HCT116 (cell line): ENCODE results near the gene GRIN2C. TPM values are rescaled to one million over a fixed set of nuclear protein-coding genes. Genes with fewer than 3 reads are reported as not detected.

ENCODE experiments used
- ATAC-seq: fragments of 200-7000 bp; cut with Tn5 transposase; 2 replicates; pipeline ENCODE4 v1.9.1; 2020; ENCODE audit warnings: mild to moderate bottlenecking, moderate library complexity
- BruUV-seq: library from RNA; stranded (reverse); fragments of 400-500 nt; replicated peaks from 2 replicates; lab custom pipeline; 2021; lab: Mats Ljungman, UMichigan
- CTCF ChIA-PET: fragments of 300-600 bp; sonication (Branson Sonifier 250); formaldehyde crosslinking; loops from one replicate; lab custom pipeline; 2021; ENCODE audit warnings: antibody characterized with exemption; lab: Charles Lee
- POLR2A ChIA-PET: fragments of 300-600, 350-600 bp; sonication (Branson Sonifier 250); formaldehyde crosslinking; loops from one replicate; lab custom pipeline; 2021; ENCODE audit warnings: antibody characterized with exemption; lab: Charles Lee
- RAD21 ChIA-PET, 2 experiments: fragments of 300-600 bp; sonication (Branson Sonifier 250); formaldehyde crosslinking; loops; one replicate each; lab custom pipeline; 2023; ENCODE audit warnings: low total read pairs in 2 of 2; ENCODE audit not compliant: uncharacterized antibody in 2 of 2, unreplicated experiment in 2 of 2, low non-redundant PET in 1 of 2; lab: Charles Lee
- DNase-seq: peaks from one replicate; pipeline ENCODE4 v3.0.0-alpha.2; 2010; ENCODE audit warnings: low read depth, low spot score
- H2AFZ ChIP-seq: fragments of 200-600 bp; shearing (Covaris generic), sonication (generic); 2 replicates; pipeline ENCODE4 v1.6.1; 2017; ENCODE audit warnings: low read depth, mixed run types, mixed read lengths, antibody characterized with exemption, low read length; ENCODE audit not compliant: poor library complexity, severe bottlenecking
- H3K27ac ChIP-seq: 2 replicates; pipeline ENCODE4 v1.5.1; 2012; ENCODE audit warnings: low read depth, low read length
- H3K27me3 ChIP-seq: fragments of 200-600 bp; sonication (generic); 2 replicates; pipeline ENCODE4 v1.6.1; 2016; ENCODE audit warnings: mixed run types, low read length, mixed read lengths; ENCODE audit not compliant: insufficient read depth
- H3K36me3 ChIP-seq, 2 experiments: fragments of 200-500 bp in 1 of 2; fragments of 200-600 bp in 1 of 2; sonication (Bioruptor generic) in 1 of 2; sonication (generic) in 1 of 2; 2 replicates each; pipeline versions ENCODE4 v1.5.1 to v1.6.1; 2014 to 2016; ENCODE audit warnings: low read length in 2 of 2, inconsistent platforms in 1 of 2, mixed read lengths in 1 of 2, mixed run types in 1 of 2; ENCODE audit not compliant: insufficient read depth in 2 of 2, control insufficient read depth in 1 of 2
- H3K4me1 ChIP-seq, 2 experiments: fragments of 200-600 bp in 1 of 2; sonication (generic) in 1 of 2; 2 replicates each; pipeline versions ENCODE4 v1.5.1 to v1.6.1; 2012 to 2017; ENCODE audit warnings: low read length in 2 of 2, inconsistent platforms in 1 of 2, mild to moderate bottlenecking in 1 of 2, mixed read lengths in 1 of 2, mixed run types in 1 of 2, moderate library complexity in 1 of 2; ENCODE audit not compliant: insufficient read depth in 2 of 2, control insufficient read depth in 1 of 2
- H3K4me2 ChIP-seq: fragments of 200-600 bp; sonication (generic); 2 replicates; pipeline ENCODE4 v1.6.1; 2017; ENCODE audit warnings: mixed run types, low read length, mixed read lengths
- H3K4me3 ChIP-seq, 2 experiments: fragments of 200-600 bp in 1 of 2; sonication (generic) in 1 of 2; replicated peaks in 1 of 2; 2 replicates each; pipeline ENCODE4 v1.5.1; 2011 to 2016; ENCODE audit warnings: low read length in 2 of 2, control low read depth in 1 of 2, low read depth in 1 of 2, mild to moderate bottlenecking in 1 of 2, mixed read lengths in 1 of 2, mixed run types in 1 of 2
- H3K79me2 ChIP-seq: fragments of 200-600 bp; sonication (generic); 2 replicates; pipeline ENCODE4 v1.6.1; 2017; ENCODE audit warnings: mild to moderate bottlenecking, mixed run types, low read length, moderate library complexity, mixed read lengths; ENCODE audit not compliant: insufficient read depth
- H3K9ac ChIP-seq: fragments of 200-600 bp; sonication (generic); 2 replicates; pipeline ENCODE4 v1.6.1; 2016; ENCODE audit warnings: low read length, mixed read lengths
- H3K9me2 ChIP-seq: fragments of 200-600 bp; sonication (generic), shearing (Covaris generic); 2 replicates; pipeline ENCODE4 v1.6.1; 2017; ENCODE audit warnings: mixed run types, mild to moderate bottlenecking, moderate library complexity; ENCODE audit not compliant: insufficient read depth
- H3K9me3 ChIP-seq, 2 experiments: fragments of 200-500 bp in 1 of 2; fragments of 200-600 bp in 1 of 2; sonication (Bioruptor generic) in 1 of 2; sonication (generic) in 1 of 2; 2 replicates each; pipeline ENCODE4 v1.6.1; 2014 to 2017; ENCODE audit warnings: low read length in 2 of 2, mixed read lengths in 2 of 2, inconsistent platforms in 1 of 2, low read depth in 1 of 2, mild to moderate bottlenecking in 1 of 2, mixed run types in 1 of 2, moderate library complexity in 1 of 2; ENCODE audit not compliant: control insufficient read depth in 1 of 2, insufficient read depth in 1 of 2
- H4K20me1 ChIP-seq: fragments of 200-600 bp; sonication (generic), shearing (Covaris generic); 2 replicates; pipeline ENCODE4 v1.6.1; 2017; ENCODE audit warnings: mixed run types, mild to moderate bottlenecking, moderate library complexity; ENCODE audit not compliant: insufficient read depth
- EGR1 ChIP-seq: IDR thresholded peaks from 2 replicates; pipeline ENCODE4 v1.6.1; 2012; ENCODE audit warnings: low read depth
- ELF1 ChIP-seq: IDR thresholded peaks from 2 replicates; pipeline ENCODE4 v1.6.1; 2012; ENCODE audit warnings: low read depth, borderline replicate concordance
- EZH2 ChIP-seq: fragments of 200-600 bp; sonication (generic); IDR thresholded peaks from 2 replicates; pipeline ENCODE4 v1.6.1; 2017; ENCODE audit warnings: antibody characterized with exemption, mixed run types
- EZH2phosphoT487 ChIP-seq: fragments of 200-600 bp; IDR thresholded peaks from 2 replicates; pipeline ENCODE4 v1.6.1; 2018; ENCODE audit warnings: antibody characterized with exemption, borderline replicate concordance
- FOSL1 ChIP-seq: IDR thresholded peaks from 2 replicates; pipeline ENCODE4 v1.6.1; 2012; ENCODE audit warnings: low read depth
- POLR2AphosphoS5 ChIP-seq: IDR thresholded peaks from 2 replicates; pipeline ENCODE4 v1.6.1; 2011; ENCODE audit warnings: mild to moderate bottlenecking, low read depth, low read length, moderate library complexity
- SP1 ChIP-seq: IDR thresholded peaks from 2 replicates; pipeline ENCODE4 v1.6.1; 2012; ENCODE audit warnings: low read depth
- YY1 ChIP-seq: IDR thresholded peaks from 2 replicates; pipeline ENCODE4 v1.6.1; 2011; ENCODE audit warnings: low read length, low read depth, moderate library complexity, mild to moderate bottlenecking; ENCODE audit not compliant: insufficient replicate concordance; ENCODE audit errors: extremely low read depth
- ZFX ChIP-seq: fragments of 450-650 bp; IDR thresholded peaks from 2 replicates; pipeline ENCODE4 v1.6.1; 2017
- ZNF274 ChIP-seq: fragments of 200-500 bp; sonication (Bioruptor generic); IDR thresholded peaks from 2 replicates; pipeline ENCODE4 v1.6.1; 2014; ENCODE audit warnings: mild to moderate bottlenecking, low read depth, low read length, inconsistent platforms
- intact Hi-C: fragments of 100-400 bp; cut with micrococcal nuclease; formaldehyde crosslinking; loops from 2 replicates; pipeline ENCODE4 v1.10.0; 2022
- total RNA-seq: library from RNA; stranded (reverse); gene quantifications from one replicate; pipeline ENCODE4 v1.2.1, GENCODE V29; 2021; ENCODE audit not compliant: unreplicated experiment
- TF ChIP-seq, protein P1 (sequence below): IDR thresholded peaks from 2 replicates; pipeline ENCODE4 v1.6.1; 2011; ENCODE audit warnings: mild to moderate bottlenecking, low read length, moderate library complexity; ENCODE audit not compliant: insufficient replicate concordance; ENCODE audit errors: extremely low read depth
- TF ChIP-seq, protein P2 (sequence below): IDR thresholded peaks from 2 replicates; pipeline ENCODE4 v1.6.1; 2012

GRIN2C gene
- total RNA-seq, 1 experiment from 2014 or later = 2.2 TPM

DNA sequence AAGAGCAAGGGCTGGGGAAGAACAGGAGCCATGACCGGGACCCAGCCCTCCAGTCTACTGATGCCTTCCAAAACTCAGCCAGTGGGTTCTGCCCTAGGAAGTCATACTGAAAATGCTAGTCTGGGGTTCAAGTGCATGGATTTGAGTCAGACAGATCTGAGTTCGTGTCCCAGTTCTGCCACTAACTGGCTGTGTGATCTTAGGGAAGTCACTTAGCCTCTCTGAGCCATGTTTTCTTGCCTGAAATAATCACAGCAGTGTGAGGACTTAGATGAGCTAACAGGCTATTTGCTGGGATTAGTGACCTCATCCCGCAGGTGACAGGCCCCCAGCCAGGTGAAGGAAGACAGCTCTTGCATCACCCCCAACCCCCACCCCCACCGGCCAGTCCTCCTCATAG lies 4.4 kb downstream of the GRIN2C start:
- Histone ChIP-seq H3K4me1 (peaks cover 0 to 17% of the 10 kb centered on the region in 2 experiments; a peak in 2 of 4 replicates), H2AFZ (no peak overlapping the region), H3K9me3 (no peaks in the 10 kb centered on the region), H3K79me2 (no peaks in the 10 kb centered on the region), H3K4me2 (no peak overlapping the region), H3K27me3 (no peaks in the 10 kb centered on the region; the same call in 1 of the 2 replicates), H3K27ac (no peak overlapping the region), H3K9ac (no peak overlapping the region), H3K36me3 (no peaks in the 10 kb centered on the region), H3K4me3 (no peak overlapping the region), H3K9me2 (no peaks in the 10 kb centered on the region), H4K20me1 (no peaks in the 10 kb centered on the region)
- no peak for TF ChIP-seq EZH2
- TF ChIP-seq EZH2phosphoT487 = no peak
- TF ChIP-seq EGR1 = no peak
- TF ChIP-seq ELF1 = no peak
- no peak for TF ChIP-seq FOSL1
- TF ChIP-seq POLR2AphosphoS5 = no peak
- TF ChIP-seq YY1 = no peak
- TF ChIP-seq, protein P1, sequence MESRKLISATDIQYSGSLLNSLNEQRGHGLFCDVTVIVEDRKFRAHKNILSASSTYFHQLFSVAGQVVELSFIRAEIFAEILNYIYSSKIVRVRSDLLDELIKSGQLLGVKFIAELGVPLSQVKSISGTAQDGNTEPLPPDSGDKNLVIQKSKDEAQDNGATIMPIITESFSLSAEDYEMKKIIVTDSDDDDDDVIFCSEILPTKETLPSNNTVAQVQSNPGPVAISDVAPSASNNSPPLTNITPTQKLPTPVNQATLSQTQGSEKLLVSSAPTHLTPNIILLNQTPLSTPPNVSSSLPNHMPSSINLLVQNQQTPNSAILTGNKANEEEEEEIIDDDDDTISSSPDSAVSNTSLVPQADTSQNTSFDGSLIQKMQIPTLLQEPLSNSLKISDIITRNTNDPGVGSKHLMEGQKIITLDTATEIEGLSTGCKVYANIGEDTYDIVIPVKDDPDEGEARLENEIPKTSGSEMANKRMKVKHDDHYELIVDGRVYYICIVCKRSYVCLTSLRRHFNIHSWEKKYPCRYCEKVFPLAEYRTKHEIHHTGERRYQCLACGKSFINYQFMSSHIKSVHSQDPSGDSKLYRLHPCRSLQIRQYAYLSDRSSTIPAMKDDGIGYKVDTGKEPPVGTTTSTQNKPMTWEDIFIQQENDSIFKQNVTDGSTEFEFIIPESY = no peak
- CTCF ChIA-PET = interaction anchor here (1.2 kb wide), 1 partner anchor 13 kb away, joined by 4 read pairs; no protein-coding TSS in a partner anchor
- DNase-seq = no peak
- BruUV-seq = no TSS peak
- ATAC-seq = no peak
- POLR2A ChIA-PET = interaction anchor here (1.2 kb wide), 1 partner anchor 18 kb away, joined by 4 read pairs; the partner anchor contains the start of gene FDXR
- intact Hi-C loops = no loop called here
- RAD21 ChIA-PET = no interaction called here

DNA sequence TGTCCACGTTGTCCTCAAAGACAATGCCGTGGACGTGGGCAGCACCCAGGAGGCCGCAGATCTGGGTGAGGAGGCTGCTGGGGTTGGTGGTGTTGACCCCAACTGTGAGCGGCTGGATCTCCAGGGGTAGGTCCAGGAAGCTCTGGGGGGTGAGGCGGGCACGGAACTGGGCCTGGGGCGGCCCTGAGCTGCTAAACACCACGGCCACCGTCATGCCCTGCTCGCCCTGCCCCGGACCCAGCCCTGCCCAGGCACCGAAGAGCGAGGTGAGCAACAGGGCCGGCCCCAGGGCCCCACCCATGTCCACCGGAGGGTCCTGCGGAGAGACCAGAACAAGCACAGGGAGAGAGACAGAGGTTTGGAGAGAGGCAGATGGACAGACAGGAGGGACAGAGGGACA lies 4.9 kb downstream of the GRIN2C start:
- Histone ChIP-seq H3K79me2 (no peaks in the 10 kb centered on the region), H3K36me3 (no peaks in the 10 kb centered on the region), H3K9me2 (no peaks in the 10 kb centered on the region), H3K27ac (no peak overlapping the region), H3K4me1 (peaks cover 0 to 15% of the 10 kb centered on the region in 2 experiments; a peak in 2 of 4 replicates), H2AFZ (no peak overlapping the region), H3K4me3 (no peak overlapping the region), H3K4me2 (no peak overlapping the region), H4K20me1 (no peaks in the 10 kb centered on the region), H3K9ac (no peak overlapping the region), H3K27me3 (no peaks in the 10 kb centered on the region; the same call in 1 of the 2 replicates), H3K9me3 (no peaks in the 10 kb centered on the region)
- ChIA-PET POLR2A (no interaction called here), CTCF (no interaction called here), RAD21 (no interaction called here)
- intact Hi-C loops = no loop called here
- DNase-seq (no peak), ATAC-seq (no peak)
- TF ChIP-seq SP1 (no peak), ZNF274 (no peak), EZH2 (no peak), ZFX (no peak), YY1 (no peak)
- TF ChIP-seq, protein P2, sequence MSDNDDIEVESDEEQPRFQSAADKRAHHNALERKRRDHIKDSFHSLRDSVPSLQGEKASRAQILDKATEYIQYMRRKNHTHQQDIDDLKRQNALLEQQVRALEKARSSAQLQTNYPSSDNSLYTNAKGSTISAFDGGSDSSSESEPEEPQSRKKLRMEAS = no peak
- no TSS peak for BruUV-seq
